Naive thymus-derived CD8-positive, alpha-beta T cell (primary cell): Measurements from ENCODE around the gene CASQ1. TPM values are rescaled to one million over a fixed set of nuclear protein-coding genes. Genes with fewer than 3 reads are reported as not detected.

Experiments
- ATAC-seq, 2 donors: fragments of 150-1000 bp; cut with Tn5 transposase in 1 of 2; sonication (Bioruptor Pico), chemical (Tn5 transposase) in 1 of 2; 1 replicate in 1 of 2; 2 replicates in 1 of 2; pipeline ENCODE4 v1.10.0; 2021; ENCODE audit warnings: mild to moderate bottlenecking in 2 of 2, moderate library complexity in 2 of 2
- POLR2A ChIA-PET: fragments of 350-600 bp; sonication (Branson Sonifier 250); formaldehyde crosslinking; loops from one replicate; lab custom pipeline; 2021; ENCODE audit warnings: antibody characterized with exemption; lab: Charles Lee
- DNase-seq, 10 donors: peaks; one replicate each; pipeline versions ENCODE4 v3.0.0 to v3.0.0-alpha.2; 2020 to 2022
- H3K27ac Mint-ChIP-seq, 10 donors: one replicate each; pipeline ENCODE4 v1.8.0; 2020 to 2022; ENCODE audit warnings: mild to moderate bottlenecking in 10 of 10, mixed read lengths in 10 of 10, moderate library complexity in 4 of 10, inconsistent platforms in 1 of 10
- H3K27me3 Mint-ChIP-seq, 5 donors: one replicate each; pipeline ENCODE4 v1.8.0; 2021 to 2022; ENCODE audit warnings: mixed read lengths in 5 of 5
- H3K36me3 Mint-ChIP-seq, 3 donors: one replicate each; pipeline ENCODE4 v1.8.0; 2020 to 2022; ENCODE audit warnings: mixed read lengths in 3 of 3, mild to moderate bottlenecking in 2 of 3, inconsistent platforms in 1 of 3
- H3K4me1 Mint-ChIP-seq, 4 donors: one replicate each; pipeline ENCODE4 v1.8.0; 2021 to 2022; ENCODE audit warnings: mixed read lengths in 4 of 4
- H3K4me3 Mint-ChIP-seq, 10 donors: one replicate each; pipeline ENCODE4 v1.8.0; 2020 to 2022; ENCODE audit warnings: mild to moderate bottlenecking in 10 of 10, mixed read lengths in 10 of 10, moderate library complexity in 6 of 10, inconsistent platforms in 1 of 10
- H3K9me3 Mint-ChIP-seq, 9 donors: one replicate each; pipeline ENCODE4 v1.8.0; 2020 to 2022; ENCODE audit warnings: mixed read lengths in 9 of 9, mild to moderate bottlenecking in 3 of 9, inconsistent platforms in 1 of 9, moderate library complexity in 1 of 9
- polyA plus RNA-seq, 3 donors: library from polyadenylated mRNA; unstranded; fragments of 300-500 nt; fragmentation: Illumina TruSeq; gene quantifications; one replicate each; pipeline ENCODE4 v1.2.3, GENCODE V29; 2021
- total RNA-seq, 8 experiments: library from RNA in 2 of 8; stranded (reverse) in 2 of 8; gene quantifications; one replicate each; pipeline ENCODE4 v1.2.3 and lab custom pipeline; 2021 to 2026

Gene CASQ1
- total and polyA plus RNA-seq, 5 experiments from 2014 or later, result not detected

DNA sequence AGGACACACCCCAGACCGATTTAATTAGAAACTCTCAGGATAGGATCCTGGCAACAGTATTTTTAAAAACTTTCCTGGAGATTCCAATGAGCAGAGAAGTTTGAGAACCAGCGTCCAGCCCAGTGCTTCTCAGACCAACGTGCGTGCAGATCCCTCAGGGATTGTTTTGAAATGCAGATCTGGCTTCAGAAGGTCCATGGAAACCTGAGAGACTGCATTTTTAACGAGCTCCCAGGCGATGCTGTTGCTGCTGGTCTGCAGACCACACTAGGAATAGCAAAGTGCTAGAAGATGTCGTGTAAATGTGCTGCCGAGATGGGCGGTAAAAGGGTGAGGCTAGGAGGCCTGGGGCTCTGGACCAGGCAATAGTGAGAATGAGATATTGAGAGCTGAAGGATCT, 18.4 kb upstream of the CASQ1 start:
- POLR2A ChIA-PET, result no interaction called here
- Mint-ChIP-seq H3K36me3 (no peaks in the 10 kb centered on the region), H3K27me3 (peaks cover 0 to 8% (median 4%) of the 10 kb centered on the region in 5 donors), H3K4me1 (peaks cover 8 to 15% (median 11%) of the 10 kb centered on the region in 4 donors), H3K4me3 (no peak overlapping the region), H3K9me3 (no peaks in the 10 kb centered on the region), H3K27ac (no peak overlapping the region)
- DNase-seq, result no peak
- no peak for ATAC-seq

- Mint-ChIP-seq H3K4me3 (no peak overlapping the region), H3K4me1 (peaks cover 0 to 2% (median 0%) of the 10 kb centered on the region in 4 donors), H3K9me3 (no peaks in the 10 kb centered on the region), H3K36me3 (no peaks in the 10 kb centered on the region), H3K27ac (peak overlapping the region in 1 of 10 donors; percentile 27), H3K27me3 (peaks cover 2 to 10% (median 6%) of the 10 kb centered on the region in 5 donors)
- no peak for DNase-seq
- POLR2A ChIA-PET, result no interaction called here
- no peak for ATAC-seq
These were observed 13.1 kb upstream of the CASQ1 start for GRCh38 chr1:160177231-160177630.

DNA sequence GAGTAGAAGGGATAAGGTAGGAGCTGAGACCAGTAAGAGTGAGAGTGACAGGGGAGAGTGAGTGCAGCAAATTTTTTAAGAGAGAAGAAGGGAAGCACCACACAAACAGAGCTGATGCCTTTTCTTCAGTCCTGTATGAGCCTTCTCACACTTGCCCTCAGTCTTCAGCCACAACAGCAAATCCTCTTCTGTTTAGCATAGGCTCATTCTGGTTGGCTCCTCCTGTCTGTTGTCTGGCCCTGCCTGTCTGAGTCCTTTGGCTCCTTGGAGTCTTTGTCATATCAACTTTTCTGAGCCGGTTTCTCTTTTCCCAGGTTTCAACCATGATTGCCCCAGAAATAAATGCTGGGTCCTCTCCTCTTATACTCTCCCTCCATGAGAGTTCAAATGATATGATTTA, 12.7 kb upstream of the CASQ1 start:
- POLR2A ChIA-PET, result no interaction called here
- no peaks in the 10 kb centered on the region for H3K36me3 Mint-ChIP-seq
- peaks cover 0 to 2% (median 0%) of the 10 kb centered on the region in 4 donors for H3K4me1 Mint-ChIP-seq
- ATAC-seq (no peak), DNase-seq (no peak)
- H3K27me3 Mint-ChIP-seq, result peaks cover 1 to 10% (median 6%) of the 10 kb centered on the region in 5 donors
- no peaks in the 10 kb centered on the region for H3K9me3 Mint-ChIP-seq
- no peak overlapping the region for H3K4me3 Mint-ChIP-seq
- H3K27ac Mint-ChIP-seq, result peak overlapping the region in 2 of 10 donors; percentile 27 to 31

DNA sequence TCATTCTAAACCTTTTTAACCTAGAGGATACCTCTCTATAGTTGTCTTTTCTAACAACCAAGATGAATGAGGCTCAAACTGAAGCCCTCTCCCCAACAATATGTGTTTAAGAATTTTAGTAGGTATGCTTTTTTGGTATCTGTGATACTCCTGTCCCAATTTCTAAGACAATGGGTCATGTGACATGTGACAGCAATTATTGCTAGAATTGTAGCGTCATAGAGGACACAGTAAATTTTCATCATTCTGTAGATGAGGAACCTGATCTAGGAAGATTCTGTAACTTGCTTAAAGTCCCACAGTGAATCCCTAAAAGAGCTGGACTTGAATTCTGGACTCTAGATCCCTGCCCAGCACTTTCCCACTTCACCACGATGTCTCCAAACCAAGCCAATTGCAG, 11.6 kb upstream of the CASQ1 start:
- peaks cover 0 to 10% (median 6%) of the 10 kb centered on the region in 5 donors for H3K27me3 Mint-ChIP-seq
- no peaks in the 10 kb centered on the region for H3K9me3 Mint-ChIP-seq
- DNase-seq (no peak), ATAC-seq (no peak)
- POLR2A ChIA-PET, result no interaction called here
- peaks cover 0 to 2% (median 0%) of the 10 kb centered on the region in 4 donors for H3K4me1 Mint-ChIP-seq
- H3K4me3 Mint-ChIP-seq, result no peak overlapping the region
- H3K36me3 Mint-ChIP-seq, result no peaks in the 10 kb centered on the region
- no peak overlapping the region for H3K27ac Mint-ChIP-seq

- DNase-seq (no peak), ATAC-seq (no peak)
- no peak overlapping the region for H3K27ac Mint-ChIP-seq
- H3K4me3 Mint-ChIP-seq, result no peak overlapping the region
- POLR2A ChIA-PET, result no interaction called here
- H3K36me3 Mint-ChIP-seq, result no peaks in the 10 kb centered on the region
- peaks cover 0 to 2% (median 0%) of the 10 kb centered on the region in 4 donors for H3K4me1 Mint-ChIP-seq
- no peaks in the 10 kb centered on the region for H3K9me3 Mint-ChIP-seq
- H3K27me3 Mint-ChIP-seq, result peaks cover 0 to 10% (median 6%) of the 10 kb centered on the region in 5 donors
These were observed 11.0 kb upstream of the CASQ1 start for GRCh38 chr1:160179336-160179735.

- no peak for DNase-seq
- Mint-ChIP-seq H3K9me3 (no peaks in the 10 kb centered on the region), H3K27me3 (peaks cover 0 to 9% (median 6%) of the 10 kb centered on the region in 5 donors), H3K27ac (no peak overlapping the region), H3K4me3 (no peak overlapping the region), H3K36me3 (no peaks in the 10 kb centered on the region), H3K4me1 (no peaks in the 10 kb centered on the region)
- ATAC-seq, result no peak
- POLR2A ChIA-PET, result interaction anchor here (0.6 kb wide), 1 partner anchor 207 kb away, joined by 8 read pairs; no protein-coding TSS in a partner anchor
These were observed 4.1 kb upstream of the CASQ1 start for GRCh38 chr1:160186246-160186645.

DNA sequence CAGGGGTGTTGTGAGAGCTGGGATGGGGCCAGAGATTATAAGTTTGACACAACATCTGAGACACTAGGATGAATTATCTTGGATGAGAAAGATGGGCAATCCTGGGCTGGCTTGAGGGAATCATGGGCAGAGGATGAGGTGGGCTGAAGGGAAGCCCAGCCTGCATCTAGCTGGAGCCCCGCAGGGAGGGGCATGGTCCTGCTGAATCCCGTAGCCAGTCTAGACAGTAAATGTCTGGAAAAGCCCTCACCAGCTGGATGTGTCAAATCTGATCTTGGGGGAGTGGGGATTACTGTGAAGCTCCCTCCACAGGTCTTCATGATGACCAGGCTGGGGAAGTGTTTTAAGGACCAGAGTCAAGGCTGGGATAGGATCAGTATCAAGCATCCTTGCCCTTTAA, 3.6 kb upstream of the CASQ1 start:
- Mint-ChIP-seq H3K27ac (no peak overlapping the region), H3K9me3 (no peaks in the 10 kb centered on the region), H3K4me3 (no peak overlapping the region), H3K4me1 (no peaks in the 10 kb centered on the region), H3K27me3 (peaks cover 0 to 9% (median 6%) of the 10 kb centered on the region in 5 donors), H3K36me3 (no peaks in the 10 kb centered on the region)
- no peak for ATAC-seq
- POLR2A ChIA-PET, result interaction anchor here (0.6 kb wide), 1 partner anchor 207 kb away, joined by 8 read pairs; no protein-coding TSS in a partner anchor
- DNase-seq, result no peak

GRCh38 chr1:160187407-160187806, 3.0 kb upstream of the CASQ1 start:
- H3K4me3 Mint-ChIP-seq, result no peak overlapping the region
- ATAC-seq, result no peak
- H3K27me3 Mint-ChIP-seq, result peaks cover 0 to 9% (median 4%) of the 10 kb centered on the region in 5 donors
- no peaks in the 10 kb centered on the region for H3K4me1 Mint-ChIP-seq
- no peaks in the 10 kb centered on the region for H3K9me3 Mint-ChIP-seq
- H3K27ac Mint-ChIP-seq, result no peak overlapping the region
- H3K36me3 Mint-ChIP-seq, result no peaks in the 10 kb centered on the region
- POLR2A ChIA-PET, result interaction anchor here (0.6 kb wide), 1 partner anchor 83 kb away, joined by 3 read pairs; no protein-coding TSS in a partner anchor
- no peak for DNase-seq

DNA sequence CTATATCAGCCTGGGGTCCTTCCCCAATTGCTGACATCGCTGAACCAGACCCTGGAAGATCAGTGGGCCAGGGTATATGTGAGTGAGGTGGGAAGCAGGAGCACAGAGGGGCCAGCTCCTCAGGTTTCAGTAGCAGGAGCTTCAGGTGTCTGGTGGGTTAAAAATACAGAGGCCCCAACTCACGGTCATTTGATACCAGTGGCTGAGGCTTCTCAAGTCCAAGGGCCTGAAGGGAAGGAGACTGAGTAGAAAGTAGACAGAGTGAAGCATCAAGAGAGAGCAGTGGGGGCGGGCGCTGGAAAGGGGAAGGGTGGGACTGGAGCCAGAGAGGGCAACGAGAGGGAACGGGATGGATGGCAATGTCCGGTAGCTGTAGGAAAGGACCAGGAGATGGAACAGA, 2.0 kb upstream of the CASQ1 start:
- POLR2A ChIA-PET, result interaction anchor here (0.6 kb wide), 1 partner anchor 82 kb away, joined by 3 read pairs; no protein-coding TSS in a partner anchor
- DNase-seq (no peak), ATAC-seq (no peak)

DNA sequence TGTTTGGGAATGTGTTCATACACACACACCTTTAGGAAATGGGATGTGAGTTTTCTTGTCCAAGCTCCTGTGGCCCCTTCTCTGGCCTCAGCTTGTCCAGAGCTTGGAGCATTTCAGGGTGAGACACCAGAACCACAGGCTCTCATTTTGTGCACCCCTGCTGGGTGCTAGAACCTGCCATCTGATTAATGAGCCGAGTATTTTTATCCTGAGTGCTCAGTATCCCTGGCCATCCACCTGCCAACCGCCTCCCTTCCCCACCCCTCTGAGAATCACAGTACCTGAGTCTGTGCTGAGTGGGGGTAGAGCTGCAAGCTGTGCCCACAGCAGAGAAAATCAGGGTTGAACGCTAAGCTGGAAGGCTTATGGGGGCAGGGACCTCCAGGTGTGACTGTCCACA, 1.4 kb downstream of the CASQ1 start:
- POLR2A ChIA-PET, result interaction anchor here (1.0 kb wide), 1 partner anchor 71 kb away, joined by 5 read pairs; the partner anchor contains the start of gene DCAF8
- H3K27ac Mint-ChIP-seq, result no peak overlapping the region
- no peaks in the 10 kb centered on the region for H3K9me3 Mint-ChIP-seq
- H3K4me3 Mint-ChIP-seq, result no peak overlapping the region
- no peaks in the 10 kb centered on the region for H3K4me1 Mint-ChIP-seq
- ATAC-seq, result no peak
- H3K36me3 Mint-ChIP-seq, result no peaks in the 10 kb centered on the region
- no peak for DNase-seq
- peaks cover 0 to 1% (median 0%) of the 10 kb centered on the region in 5 donors for H3K27me3 Mint-ChIP-seq

More for the DNA sequence above, 2.0 kb upstream of the CASQ1 start:
- peak overlapping the region in 1 of 10 donors; percentile 38 for H3K4me3 Mint-ChIP-seq
- no peaks in the 10 kb centered on the region for H3K9me3 Mint-ChIP-seq
- H3K36me3 Mint-ChIP-seq, result no peaks in the 10 kb centered on the region
- peak overlapping the region in 1 of 10 donors; percentile 8 for H3K27ac Mint-ChIP-seq
- no peaks in the 10 kb centered on the region for H3K4me1 Mint-ChIP-seq
- H3K27me3 Mint-ChIP-seq, result peaks cover 0 to 9% (median 4%) of the 10 kb centered on the region in 5 donors

- POLR2A ChIA-PET, result interaction anchor here (1.0 kb wide), 1 partner anchor 70 kb away, joined by 5 read pairs; the partner anchor contains the start of gene DCAF8
These were observed 1.9 kb downstream of the CASQ1 start for GRCh38 chr1:160192234-160192633.

DNA sequence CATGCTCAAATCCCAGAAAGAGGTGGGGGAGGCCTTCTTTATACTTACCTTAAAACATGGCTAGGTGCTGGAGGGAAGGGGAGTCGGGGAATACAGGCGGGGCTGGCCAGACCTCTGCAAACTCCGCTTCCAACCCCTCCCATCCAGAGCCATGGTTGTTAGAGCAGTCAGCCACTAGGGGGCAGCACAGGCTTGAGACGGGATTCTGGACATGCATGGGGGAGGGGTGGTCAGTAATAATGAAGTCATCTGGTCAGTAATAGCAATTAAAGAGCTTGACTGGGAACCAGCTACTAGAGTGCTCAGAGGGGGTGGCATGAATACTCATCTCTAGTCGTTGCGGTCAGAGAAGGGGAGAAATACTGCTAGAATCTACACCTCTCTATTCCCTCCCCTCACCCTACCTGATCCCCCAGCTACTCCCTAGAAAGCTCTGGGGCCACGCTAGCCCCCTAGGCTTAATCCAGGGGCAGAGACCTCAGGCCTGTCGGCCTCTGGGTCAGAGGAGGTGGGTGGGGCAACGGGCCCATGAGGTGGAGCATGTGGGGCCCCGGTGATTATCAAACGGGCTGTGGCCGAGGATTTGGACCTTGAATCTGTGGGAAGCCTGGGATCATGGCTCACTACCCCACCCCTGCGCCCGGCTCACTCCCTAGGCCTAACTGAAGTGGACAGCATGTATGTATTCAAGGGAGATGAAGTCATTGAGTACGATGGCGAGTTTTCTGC, 2.9 kb downstream of the CASQ1 start:
- Mint-ChIP-seq H3K27ac (no peak overlapping the region), H3K4me3 (no peak overlapping the region), H3K9me3 (no peaks in the 10 kb centered on the region), H3K36me3 (no peaks in the 10 kb centered on the region), H3K27me3 (no peaks in the 10 kb centered on the region), H3K4me1 (no peaks in the 10 kb centered on the region)
- DNase-seq (peak; percentile 56 to 84 (median 74)), ATAC-seq (peak; percentile 77 to 95)
- POLR2A ChIA-PET, result interaction anchor here (1.1 kb wide), 1 partner anchor 99 kb away, joined by 6 read pairs; no protein-coding TSS in a partner anchor

More at GRCh38 chr1:160192234-160192633, 1.9 kb downstream of the CASQ1 start:
- no peaks in the 10 kb centered on the region for H3K9me3 Mint-ChIP-seq
- DNase-seq (no peak), ATAC-seq (no peak)
- peak overlapping the region in 1 of 10 donors; percentile 89 for H3K27ac Mint-ChIP-seq
- no peaks in the 10 kb centered on the region for H3K27me3 Mint-ChIP-seq
- no peaks in the 10 kb centered on the region for H3K36me3 Mint-ChIP-seq
- no peaks in the 10 kb centered on the region for H3K4me1 Mint-ChIP-seq
- H3K4me3 Mint-ChIP-seq, result no peak overlapping the region
